NCI-H2029 (cell line): ENCODE data around the gene HUNK.

Experiments
- DNase-seq: peaks from one replicate; lab custom pipeline; 2025; lab: John Stamatoyannopoulos, UW

Gene HUNK

GRCh38 chr21:31957631-31958030 is 84.8 kb downstream of the HUNK start:
- DNase-seq: no peak

GRCh38 chr21:31959881-31960280 is 87.1 kb downstream of the HUNK start:
- no peak for DNase-seq

GRCh38 chr21:31961027-31961426 is 88.2 kb downstream of the HUNK start:
- no peak for DNase-seq

GRCh38 chr21:31961704-31962103 is 88.9 kb downstream of the HUNK start:
- no peak for DNase-seq

- DNase-seq: no peak
These were observed 91.9 kb downstream of the HUNK start for GRCh38 chr21:31964692-31965091.

- peak; percentile 2 for DNase-seq
These were observed 94.5 kb downstream of the HUNK start for GRCh38 chr21:31967334-31967733.

GRCh38 chr21:31972622-31973021 is 99.8 kb downstream of the HUNK start:
- DNase-seq: no peak

GRCh38 chr21:31973402-31973944 is 100.7 kb downstream of the HUNK start:
- no peak for DNase-seq

GRCh38 chr21:31974454-31974985 is 101.7 kb downstream of the HUNK start:
- DNase-seq: no peak

GRCh38 chr21:31975491-31975890 is 102.7 kb downstream of the HUNK start:
- DNase-seq: no peak

- DNase-seq: no peak
These were observed 105.0 kb downstream of the HUNK start for GRCh38 chr21:31977816-31978215.

GRCh38 chr21:31983120-31983519 is 110.3 kb downstream of the HUNK start:
- DNase-seq: no peak

GRCh38 chr21:31983554-31983953 is 110.7 kb downstream of the HUNK start:
- DNase-seq: no peak

- DNase-seq: no peak
These were observed 112.6 kb downstream of the HUNK start for GRCh38 chr21:31985398-31985797.

- DNase-seq: no peak
These were observed 113.4 kb downstream of the HUNK start for GRCh38 chr21:31986035-31986856.

- DNase-seq: no peak
These were observed 114.9 kb downstream of the HUNK start for GRCh38 chr21:31987696-31988095.

- no peak for DNase-seq
These were observed 115.9 kb downstream of the HUNK start for GRCh38 chr21:31988492-31989290.

GRCh38 chr21:31991356-31992331 is 118.8 kb downstream of the HUNK start:
- no peak for DNase-seq

GRCh38 chr21:31992391-31992790 is 119.6 kb downstream of the HUNK start:
- DNase-seq: no peak

GRCh38 chr21:31993826-31994825 is 121.3 kb downstream of the HUNK start:
- DNase-seq: no peak
